Left renal cortex interstitium (tissue), 4 donors: ENCODE results near the gene CACNB2. TPM values are rescaled to one million over a fixed set of nuclear protein-coding genes. Genes with fewer than 3 reads are reported as not detected.
"Not testable (repeated sequence)": the region's sequence is repeated elsewhere in the genome, so short reads cannot be mapped to it uniquely, and the experiment has no call there.

Source experiments
- DNase-seq, 4 donors: peaks; one replicate each; pipeline ENCODE4 v3.0.0-alpha.2; 2013; ENCODE audit warnings: low read depth in 4 of 4, low spot score in 2 of 4, missing footprints in 1 of 4
- polyA plus RNA-seq, 4 donors: library from polyadenylated mRNA; unstranded; fragments of 120-200 nt; gene quantifications; one replicate each; pipeline ENCODE4 v1.2.1, GENCODE V29; 2013; ENCODE audit not compliant: insufficient read length in 4 of 4

The CACNB2 gene
- polyA plus RNA-seq, 4 donors: 2.4 to 6.0 (median 4.4) TPM

GRCh38 chr10:18144396-18144795 is 4.2 kb downstream of the CACNB2 start:
- no peak for DNase-seq

DNA sequence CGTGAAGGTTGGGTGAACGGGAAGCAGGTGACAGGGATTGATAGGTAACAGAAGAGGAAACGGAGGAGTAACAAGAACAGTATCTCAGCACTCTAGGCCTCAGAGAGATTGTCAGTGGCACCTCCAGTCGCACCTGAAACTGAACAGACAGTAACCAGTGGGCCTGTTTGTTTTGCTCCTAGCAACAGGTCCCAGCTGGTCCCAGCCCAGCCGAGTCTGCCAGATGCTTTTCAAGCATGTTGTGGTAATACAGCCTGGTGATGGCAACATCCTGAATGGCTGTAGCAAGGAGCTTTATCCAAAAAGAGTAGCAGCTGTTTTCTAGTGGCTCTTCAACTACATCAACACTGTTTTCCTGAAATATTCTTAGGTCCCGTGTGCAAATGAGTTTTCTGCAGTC is 4.7 kb downstream of the CACNB2 start:
- no peak for DNase-seq

- DNase-seq: no peak
Observed at GRCh38 chr10:18145652-18146051, 5.4 kb downstream of the CACNB2 start.

DNA sequence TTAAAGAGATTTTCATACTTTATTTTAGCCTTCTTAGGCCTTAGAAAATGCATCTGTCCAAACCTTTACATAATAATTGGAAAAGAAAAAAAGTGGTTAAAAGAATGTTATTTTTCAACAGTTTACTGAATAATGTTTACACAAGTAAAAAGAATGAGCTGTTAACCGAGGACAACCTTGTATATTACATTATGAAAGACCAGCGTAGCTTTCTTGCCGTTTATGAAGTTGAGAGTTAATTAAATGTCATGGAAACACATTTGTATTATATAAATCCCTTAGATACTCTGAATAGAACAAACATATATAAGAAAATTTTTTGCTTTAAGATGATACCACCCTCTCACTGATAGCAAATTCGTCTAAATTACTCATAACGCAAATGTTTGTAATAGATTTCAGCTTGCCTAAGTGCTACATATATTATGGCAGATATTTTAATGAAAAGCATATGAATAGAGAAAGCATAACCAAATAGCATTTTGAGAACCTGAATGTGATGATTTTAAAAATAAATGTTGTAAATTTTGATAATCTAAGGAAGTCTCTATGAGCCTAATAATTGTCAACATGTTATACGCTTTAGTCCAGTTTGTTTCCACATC is 9.1 kb downstream of the CACNB2 start:
- DNase-seq: no peak

DNA sequence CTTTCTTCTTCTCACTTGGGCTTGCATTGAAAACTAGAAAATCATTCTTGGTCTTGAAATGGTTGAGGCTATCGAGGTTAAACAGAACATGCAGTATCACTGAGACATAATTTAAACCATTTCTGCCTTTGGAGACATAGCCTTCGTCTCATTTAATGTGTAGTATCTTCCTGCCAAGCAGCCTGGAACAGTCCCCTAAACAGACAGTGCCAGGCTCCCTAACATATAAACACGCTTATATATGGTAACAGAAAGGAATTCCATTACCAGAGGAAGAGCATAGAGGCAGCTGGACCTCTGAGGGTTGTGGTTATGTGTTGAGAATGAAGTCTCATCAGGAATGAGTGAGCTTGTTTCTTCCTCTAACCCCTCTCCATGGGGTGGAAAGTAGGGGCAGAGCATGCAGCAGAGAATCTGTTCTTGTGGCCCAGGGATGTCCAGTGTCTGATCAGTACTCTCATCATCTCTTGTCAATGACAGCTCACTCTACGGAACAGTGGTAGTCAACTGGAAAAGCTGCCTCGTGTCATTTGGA is 11.2 kb downstream of the CACNB2 start:
- DNase-seq: no peak

- DNase-seq: not testable (repeated sequence)
Observed at GRCh38 chr10:18153381-18153780, 13.2 kb downstream of the CACNB2 start.

GRCh38 chr10:18155321-18155720 is 15.1 kb downstream of the CACNB2 start:
- DNase-seq: no peak

DNA sequence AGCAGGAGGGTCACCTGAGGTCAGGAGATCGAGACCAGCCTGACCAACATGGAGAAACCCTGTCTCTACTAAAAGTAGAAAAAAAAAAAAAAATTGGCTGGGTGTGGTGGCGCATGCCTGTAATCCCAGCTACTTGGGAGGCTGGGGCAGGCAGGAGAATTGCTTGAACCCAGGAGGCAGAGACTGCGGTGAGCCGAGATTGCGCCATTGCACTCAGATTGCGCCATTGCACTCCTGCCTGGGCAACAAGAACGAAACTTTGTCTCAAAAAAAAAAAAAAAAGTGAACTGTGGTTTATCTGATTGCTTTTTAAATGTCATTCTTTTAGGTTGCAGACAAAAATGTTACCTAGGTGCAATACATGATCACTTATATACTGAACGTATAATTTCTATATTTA is 16.6 kb downstream of the CACNB2 start:
- DNase-seq: not testable (repeated sequence)

DNA sequence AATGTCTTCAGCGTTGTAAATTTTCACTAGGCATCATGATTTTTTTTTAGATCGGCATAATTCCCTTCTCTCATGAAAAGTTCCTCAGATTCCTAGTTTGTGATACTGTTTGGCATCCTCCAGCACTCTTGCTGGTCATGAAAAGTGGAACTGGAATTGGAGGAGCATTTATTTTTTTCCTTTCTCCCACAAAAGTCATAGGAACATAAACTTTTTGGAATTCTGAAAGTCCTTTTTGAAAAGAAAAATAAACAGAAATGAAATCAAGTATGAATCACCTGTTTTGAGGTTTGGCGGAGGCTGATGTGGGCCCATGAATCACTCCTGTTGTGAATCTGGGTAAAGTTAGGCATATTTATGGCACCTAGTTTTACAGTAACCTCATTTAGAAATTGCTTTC is 17.7 kb downstream of the CACNB2 start:
- DNase-seq: no peak

DNA sequence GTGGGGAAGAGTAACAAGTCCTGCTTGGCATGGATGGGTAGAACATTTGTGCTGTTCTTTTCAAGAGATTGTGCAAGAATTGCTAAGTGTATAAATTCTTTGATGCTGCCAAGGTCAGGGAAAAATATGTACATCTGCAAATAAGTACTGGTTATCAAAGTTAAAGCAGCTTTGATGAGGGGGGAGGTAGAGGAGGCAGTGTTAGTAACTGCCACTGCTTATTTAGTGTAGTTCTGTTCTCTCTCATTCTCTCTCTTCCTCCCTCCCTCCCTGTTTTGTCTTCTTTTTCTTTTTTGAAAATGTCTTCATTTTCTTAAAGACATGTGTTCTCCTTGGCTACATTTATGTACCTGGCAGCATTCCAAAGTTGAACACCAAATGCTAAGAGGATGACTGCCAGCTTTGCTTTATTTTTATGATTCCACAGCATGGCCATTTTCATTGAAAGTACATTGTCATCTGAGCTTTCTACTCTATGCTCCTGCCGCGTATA is 18.6 kb downstream of the CACNB2 start:
- DNase-seq: no peak

DNA sequence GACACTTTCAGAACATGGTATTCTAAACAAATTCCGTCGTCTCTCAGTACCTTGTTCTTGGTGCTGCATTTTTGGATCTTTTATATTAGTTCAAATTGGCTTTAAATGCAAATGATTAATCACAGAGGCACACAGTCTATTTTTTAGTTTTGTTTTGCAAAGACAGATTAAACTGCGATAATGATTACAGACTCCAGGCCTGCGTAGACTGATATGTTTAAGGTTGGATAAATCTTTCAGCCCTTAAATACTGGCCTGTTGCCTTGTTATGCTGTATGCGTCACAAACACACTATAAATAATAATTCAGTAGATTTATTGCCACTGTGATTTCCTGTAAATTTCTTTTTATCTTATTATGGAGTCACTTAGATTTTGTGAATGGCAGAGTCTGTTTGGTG is 19.3 kb downstream of the CACNB2 start:
- no peak for DNase-seq

- no peak for DNase-seq
Observed at GRCh38 chr10:18162021-18162627, 21.9 kb downstream of the CACNB2 start.

DNA sequence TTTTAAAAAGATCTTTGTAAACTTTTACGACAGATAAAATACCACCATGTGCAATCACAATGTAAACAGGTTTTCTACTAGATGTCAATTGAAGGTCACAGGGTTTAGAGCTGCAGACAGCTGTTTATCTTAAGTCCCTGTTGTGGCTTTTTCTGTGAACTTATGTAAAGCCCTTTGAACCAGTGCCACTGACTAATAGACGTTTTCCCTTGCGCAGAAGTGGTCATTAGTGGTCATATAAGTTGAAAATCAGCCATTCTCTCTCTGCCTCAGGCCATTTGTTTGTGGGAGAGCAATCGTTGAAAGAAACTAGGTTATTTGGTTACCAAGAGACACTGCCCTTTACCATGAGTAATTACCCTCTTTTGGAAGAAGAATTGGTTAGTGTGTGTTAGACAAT is 23.9 kb downstream of the CACNB2 start:
- DNase-seq: no peak

GRCh38 chr10:18164748-18165361 is 24.6 kb downstream of the CACNB2 start:
- no peak for DNase-seq

DNA sequence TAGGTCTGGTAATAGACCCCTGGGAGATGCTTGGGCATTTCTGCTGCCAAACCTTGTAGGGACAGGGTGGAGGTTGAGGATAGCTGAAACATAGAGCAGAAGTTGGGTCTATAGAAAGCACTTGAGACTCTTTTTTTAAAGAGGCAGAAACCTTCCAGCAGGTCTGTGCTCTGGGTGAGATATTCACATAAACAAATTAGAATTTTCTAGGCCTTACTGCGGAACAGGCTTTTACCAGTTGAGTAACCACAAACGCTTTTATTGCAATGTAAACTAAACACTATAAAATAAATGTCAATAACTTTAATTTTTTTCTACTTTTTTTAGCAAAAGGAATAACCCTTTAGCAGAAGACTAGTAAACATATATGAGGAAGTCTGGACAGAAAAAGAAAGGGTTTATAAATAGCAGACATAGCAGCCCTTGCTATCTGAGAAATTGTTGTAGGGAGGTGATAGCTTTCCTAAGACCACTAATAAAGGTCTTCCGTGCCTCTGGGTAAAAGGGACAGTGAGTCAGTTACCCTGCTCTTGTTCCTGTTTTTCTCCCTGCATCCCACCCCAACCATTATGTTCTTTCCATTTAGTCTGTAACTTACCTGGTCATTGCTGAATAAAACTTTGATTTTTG is 38.7 kb downstream of the CACNB2 start:
- no peak for DNase-seq

- DNase-seq: no peak
Observed at GRCh38 chr10:18179891-18180290, 39.7 kb downstream of the CACNB2 start.

DNA sequence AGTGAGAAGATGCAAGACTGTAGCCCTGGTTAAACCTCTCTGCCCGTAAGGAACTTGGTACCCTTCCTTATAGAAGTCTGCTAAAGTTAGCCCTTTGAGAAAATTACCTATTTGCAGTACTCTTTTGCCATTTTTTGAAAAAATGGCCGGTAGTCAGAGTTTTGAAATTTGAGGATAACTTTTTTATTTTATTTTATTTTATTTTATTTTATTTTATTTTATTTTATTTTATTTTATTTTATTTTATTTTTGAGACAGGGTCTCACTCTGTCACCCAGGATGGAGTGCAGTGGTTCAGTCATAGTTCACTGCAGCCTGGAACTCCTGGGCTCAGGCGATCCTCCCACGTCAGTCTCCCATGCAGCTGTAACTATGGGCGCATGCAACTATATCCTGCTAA is 41.2 kb downstream of the CACNB2 start:
- DNase-seq: not testable (repeated sequence)

DNA sequence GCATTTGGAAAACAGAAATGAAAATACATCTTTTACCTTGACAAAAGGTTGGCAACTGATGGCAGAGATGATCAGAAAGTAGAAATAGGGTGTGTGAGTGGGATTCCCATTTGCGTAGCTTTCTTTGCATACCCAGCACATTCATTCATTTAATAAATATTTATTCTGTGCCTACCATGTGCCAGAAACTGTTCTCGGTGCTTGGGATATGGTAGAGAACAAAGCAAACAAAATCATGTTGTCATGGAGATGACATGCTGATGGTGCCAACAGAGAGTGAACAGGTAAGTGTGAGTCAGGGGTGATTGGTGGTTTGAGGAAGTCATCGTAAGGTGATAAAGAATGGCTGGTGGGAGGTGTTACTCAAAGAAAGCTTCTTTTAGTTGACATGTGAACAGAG is 45.4 kb downstream of the CACNB2 start:
- DNase-seq: no peak

DNA sequence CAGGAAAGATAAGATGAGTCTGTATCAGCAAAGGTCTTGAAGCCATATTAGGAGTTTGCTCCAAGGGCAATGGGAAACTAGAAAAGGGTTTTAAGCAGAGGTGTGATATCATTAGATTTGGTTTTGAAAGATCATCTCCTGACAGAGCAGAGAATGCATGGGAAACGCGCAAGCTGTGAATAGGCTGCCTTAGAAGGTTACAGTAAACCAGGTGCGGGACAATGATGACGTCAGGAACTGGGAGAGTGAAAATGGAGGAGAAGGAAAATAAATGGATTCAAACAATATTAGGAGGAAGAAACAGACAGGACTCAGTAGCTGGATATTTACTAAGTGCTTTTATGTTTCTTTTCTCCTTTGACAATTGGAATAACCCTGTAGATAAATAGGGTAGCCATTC is 50.6 kb downstream of the CACNB2 start:
- no peak for DNase-seq

GRCh38 chr10:18194634-18195033 is 54.4 kb downstream of the CACNB2 start:
- no peak for DNase-seq

DNA sequence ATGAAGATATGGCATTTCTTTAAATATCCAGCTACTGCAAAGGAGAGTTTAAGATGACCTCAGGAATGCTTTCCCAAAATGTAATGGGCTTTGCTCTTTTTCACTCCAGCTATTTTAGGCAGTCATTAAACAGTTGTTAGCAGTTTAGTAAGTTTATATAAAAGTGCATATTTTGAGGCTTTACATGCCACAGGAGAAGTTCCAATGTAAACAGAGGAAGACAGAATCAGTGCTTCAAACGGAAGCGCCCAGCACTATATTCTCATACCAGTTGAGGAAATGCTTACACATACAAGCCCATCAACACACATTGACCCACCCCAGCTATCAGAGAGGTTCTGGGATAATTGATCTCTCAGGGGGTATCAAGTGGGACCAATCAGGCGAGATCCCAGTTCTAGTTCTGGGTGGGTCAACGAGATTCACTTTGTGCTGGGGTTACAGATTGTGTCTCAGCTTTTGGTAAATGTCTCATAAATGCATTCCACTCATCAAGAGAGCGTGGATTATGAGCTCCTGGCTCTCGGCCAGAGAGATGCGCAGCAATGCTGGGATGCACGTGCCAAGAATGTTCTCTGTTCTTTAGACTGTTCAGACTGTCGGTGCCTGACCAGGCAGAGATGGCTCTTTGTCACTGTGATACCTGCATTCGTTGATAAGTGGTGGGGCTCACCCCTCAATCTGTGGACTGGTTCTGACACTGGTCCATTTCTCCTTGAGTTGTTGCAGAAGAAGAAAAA is 55.0 kb downstream of the CACNB2 start:
- no peak for DNase-seq
